Measurements from ENCODE around the gene NSDHL.
A peak's percentile ranks its signal among the peaks of the same experiment; 100 is the strongest.

NSDHL gene

DNA sequence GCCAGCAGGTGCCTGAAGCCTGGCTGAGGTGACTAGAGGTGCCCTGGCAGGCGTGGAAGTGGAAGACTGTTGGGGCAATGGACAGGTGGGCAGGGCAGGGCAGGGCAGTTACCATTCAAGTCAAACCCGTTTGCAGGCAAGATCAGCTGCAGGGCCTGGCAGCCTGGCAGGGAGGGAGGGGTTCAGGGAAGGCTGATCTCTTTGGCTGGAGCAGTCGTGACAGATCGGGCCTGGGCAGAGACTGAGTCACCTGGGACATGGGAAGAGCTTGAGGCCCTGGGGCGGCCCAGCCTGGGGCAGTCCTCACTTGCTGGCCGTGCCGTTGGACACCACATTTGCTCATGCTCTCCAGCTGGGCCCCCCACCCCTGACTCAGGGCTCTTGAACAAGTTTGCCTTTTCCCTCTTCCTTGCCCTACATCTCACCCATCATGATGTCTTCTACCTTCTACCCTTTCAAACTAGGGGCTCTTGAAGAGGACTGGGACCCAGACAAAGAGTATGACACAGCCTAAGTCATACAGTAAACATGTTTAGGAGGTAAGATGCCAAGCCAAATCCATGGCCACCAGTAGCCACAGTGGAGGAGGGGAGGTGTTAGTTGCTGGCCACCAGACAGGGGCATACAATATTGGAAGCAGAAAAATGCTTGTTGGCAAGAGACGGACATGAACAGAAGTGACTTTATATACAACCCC lies 65.0 kb downstream of the NSDHL start:
- TF ChIP-seq, protein P1, sequence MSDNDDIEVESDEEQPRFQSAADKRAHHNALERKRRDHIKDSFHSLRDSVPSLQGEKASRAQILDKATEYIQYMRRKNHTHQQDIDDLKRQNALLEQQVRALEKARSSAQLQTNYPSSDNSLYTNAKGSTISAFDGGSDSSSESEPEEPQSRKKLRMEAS (IDR thresholded peaks at IDR 0.05; ENCODE audit: low read depth, low read length): no peak
- TF ChIP-seq POLR2A (IDR thresholded peaks at IDR 0.05; ENCODE audit: extremely low read depth, insufficient read length) (no peak), MYC (IDR thresholded peaks at IDR 0.05; ENCODE audit: low read depth, low read length) (no peak)
- TF ChIP-seq, protein P2, sequence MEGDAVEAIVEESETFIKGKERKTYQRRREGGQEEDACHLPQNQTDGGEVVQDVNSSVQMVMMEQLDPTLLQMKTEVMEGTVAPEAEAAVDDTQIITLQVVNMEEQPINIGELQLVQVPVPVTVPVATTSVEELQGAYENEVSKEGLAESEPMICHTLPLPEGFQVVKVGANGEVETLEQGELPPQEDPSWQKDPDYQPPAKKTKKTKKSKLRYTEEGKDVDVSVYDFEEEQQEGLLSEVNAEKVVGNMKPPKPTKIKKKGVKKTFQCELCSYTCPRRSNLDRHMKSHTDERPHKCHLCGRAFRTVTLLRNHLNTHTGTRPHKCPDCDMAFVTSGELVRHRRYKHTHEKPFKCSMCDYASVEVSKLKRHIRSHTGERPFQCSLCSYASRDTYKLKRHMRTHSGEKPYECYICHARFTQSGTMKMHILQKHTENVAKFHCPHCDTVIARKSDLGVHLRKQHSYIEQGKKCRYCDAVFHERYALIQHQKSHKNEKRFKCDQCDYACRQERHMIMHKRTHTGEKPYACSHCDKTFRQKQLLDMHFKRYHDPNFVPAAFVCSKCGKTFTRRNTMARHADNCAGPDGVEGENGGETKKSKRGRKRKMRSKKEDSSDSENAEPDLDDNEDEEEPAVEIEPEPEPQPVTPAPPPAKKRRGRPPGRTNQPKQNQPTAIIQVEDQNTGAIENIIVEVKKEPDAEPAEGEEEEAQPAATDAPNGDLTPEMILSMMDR (IDR thresholded peaks at IDR 0.05; ENCODE audit: low read depth, low read length): no peak
- DNase-seq (ENCODE audit: low read depth): no peak
- no peak overlapping the region for H3K4me3 ChIP-seq (ENCODE audit: low read depth, low read length)

DNA sequence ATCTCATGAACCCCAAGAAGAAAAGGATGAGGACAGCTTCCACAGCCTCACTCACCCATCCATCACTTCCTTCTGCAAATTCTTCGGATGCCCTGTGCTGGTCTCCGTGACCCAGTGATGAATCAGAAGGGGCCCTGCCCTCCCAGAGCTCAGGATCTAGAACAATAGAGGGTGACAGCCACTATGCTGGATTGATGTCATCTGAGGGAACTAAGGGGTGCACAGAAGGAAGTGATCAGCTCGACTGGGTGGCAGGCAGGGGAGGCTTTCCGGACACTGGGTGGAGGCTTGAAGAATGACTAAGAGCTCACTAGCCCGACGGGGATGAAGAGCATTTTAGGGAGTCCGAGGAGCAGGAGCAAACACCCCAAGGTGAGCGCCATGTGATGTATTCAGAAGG lies 65.6 kb downstream of the NSDHL start:
- no peak for TF ChIP-seq MYC (IDR thresholded peaks at IDR 0.05; ENCODE audit: low read depth, low read length)
- TF ChIP-seq, protein P2 (IDR thresholded peaks at IDR 0.05; ENCODE audit: low read depth, low read length): no peak
- no peak for TF ChIP-seq POLR2A (IDR thresholded peaks at IDR 0.05; ENCODE audit: extremely low read depth, insufficient read length)
- TF ChIP-seq, protein P1 (IDR thresholded peaks at IDR 0.05; ENCODE audit: low read depth, low read length): no peak
- no peak overlapping the region for H3K4me3 ChIP-seq (ENCODE audit: low read depth, low read length)
- peak; percentile 11 for DNase-seq (ENCODE audit: low read depth)

DNA sequence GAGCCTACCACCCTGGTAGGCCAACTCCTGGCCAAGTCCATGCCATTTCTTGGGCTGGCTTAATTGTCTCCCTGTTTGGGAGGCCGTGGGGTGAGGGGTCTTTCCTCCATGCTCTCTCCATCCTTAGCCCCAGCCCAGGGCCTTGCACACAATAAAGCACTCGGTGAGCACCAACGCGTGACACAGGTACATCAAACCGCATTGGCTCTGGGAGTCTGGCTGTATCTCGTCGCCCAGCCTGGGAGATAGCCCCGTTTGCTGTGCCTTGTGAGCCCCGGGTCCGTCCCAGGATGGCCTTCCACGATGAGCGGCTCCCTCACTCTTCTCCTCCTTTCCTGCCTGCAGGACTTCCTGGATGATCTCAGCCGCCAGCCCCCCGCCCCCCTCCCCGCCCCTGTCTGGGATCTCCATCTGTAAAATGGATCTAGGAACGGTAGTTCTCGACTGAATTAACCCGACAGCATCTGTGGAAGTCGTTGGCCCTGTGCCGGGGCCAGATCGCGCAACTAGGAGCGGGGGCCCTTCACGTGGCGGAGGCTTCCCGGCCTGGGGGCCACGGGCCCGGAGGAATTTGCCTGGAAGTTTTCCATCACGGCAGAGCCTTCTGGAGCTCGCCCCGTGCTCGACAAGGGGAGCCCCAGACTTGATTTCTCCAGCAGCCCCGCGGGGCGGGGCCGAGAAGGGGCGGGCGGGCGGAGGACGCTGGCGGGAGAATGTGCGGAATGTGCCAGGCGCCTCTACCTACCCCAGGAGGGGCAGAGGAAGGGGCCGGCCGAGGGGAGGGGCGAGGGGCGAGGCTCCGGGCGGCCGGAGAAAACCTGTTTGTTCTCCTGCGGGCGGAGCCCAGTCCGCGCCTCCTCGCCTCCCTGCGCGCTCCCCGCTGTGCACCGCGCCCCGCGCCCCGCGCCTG lies 66.6 kb downstream of the NSDHL start, which contains the start of gene ZNF185:
TSS of gene ZNF185 (plus strand) at position 846 of the 910 bp plus-strand sequence. CDS start 16,423 bp downstream, outside the sequence.
- TF ChIP-seq, protein P2 (IDR thresholded peaks at IDR 0.05; ENCODE audit: low read depth, low read length): no peak
- TF ChIP-seq MYC (IDR thresholded peaks at IDR 0.05; ENCODE audit: low read depth, low read length) (no peak), POLR2A (IDR thresholded peaks at IDR 0.05; ENCODE audit: extremely low read depth, insufficient read length) (no peak)
- TF ChIP-seq, protein P1 (IDR thresholded peaks at IDR 0.05; ENCODE audit: low read depth, low read length): no peak
- no peak within 1 kb of the TSS for H3K4me3 ChIP-seq (ENCODE audit: low read depth, low read length)
- no peak for DNase-seq (ENCODE audit: low read depth)

DNA sequence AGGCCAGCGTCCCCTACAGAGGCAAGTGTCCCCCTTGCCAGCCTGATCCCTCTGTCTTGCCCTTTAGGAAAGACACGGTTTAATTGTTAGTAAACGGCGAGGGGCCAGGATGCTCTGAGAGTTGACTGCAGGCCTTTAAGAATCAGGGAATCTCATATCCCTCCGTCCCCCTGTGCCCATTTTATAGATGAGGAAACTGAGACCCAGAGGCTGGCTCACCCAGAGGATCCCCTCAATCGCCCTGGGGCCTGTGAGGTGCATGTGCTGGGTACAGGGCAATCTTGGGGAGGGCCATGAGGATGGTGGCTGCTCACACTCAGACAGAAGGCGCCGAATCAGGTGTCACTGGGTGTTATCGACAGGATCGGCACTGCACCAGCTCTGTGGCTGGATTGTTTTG lies 67.6 kb downstream of the NSDHL start:
- TF ChIP-seq POLR2A (IDR thresholded peaks at IDR 0.05; ENCODE audit: extremely low read depth, insufficient read length): no peak
- TF ChIP-seq, protein P1 (IDR thresholded peaks at IDR 0.05; ENCODE audit: low read depth, low read length): no peak
- no peak for TF ChIP-seq MYC (IDR thresholded peaks at IDR 0.05; ENCODE audit: low read depth, low read length)
- TF ChIP-seq, protein P2 (IDR thresholded peaks at IDR 0.05; ENCODE audit: low read depth, low read length): no peak
- no peak overlapping the region for H3K4me3 ChIP-seq (ENCODE audit: low read depth, low read length)
- no peak for DNase-seq (ENCODE audit: low read depth)

DNA sequence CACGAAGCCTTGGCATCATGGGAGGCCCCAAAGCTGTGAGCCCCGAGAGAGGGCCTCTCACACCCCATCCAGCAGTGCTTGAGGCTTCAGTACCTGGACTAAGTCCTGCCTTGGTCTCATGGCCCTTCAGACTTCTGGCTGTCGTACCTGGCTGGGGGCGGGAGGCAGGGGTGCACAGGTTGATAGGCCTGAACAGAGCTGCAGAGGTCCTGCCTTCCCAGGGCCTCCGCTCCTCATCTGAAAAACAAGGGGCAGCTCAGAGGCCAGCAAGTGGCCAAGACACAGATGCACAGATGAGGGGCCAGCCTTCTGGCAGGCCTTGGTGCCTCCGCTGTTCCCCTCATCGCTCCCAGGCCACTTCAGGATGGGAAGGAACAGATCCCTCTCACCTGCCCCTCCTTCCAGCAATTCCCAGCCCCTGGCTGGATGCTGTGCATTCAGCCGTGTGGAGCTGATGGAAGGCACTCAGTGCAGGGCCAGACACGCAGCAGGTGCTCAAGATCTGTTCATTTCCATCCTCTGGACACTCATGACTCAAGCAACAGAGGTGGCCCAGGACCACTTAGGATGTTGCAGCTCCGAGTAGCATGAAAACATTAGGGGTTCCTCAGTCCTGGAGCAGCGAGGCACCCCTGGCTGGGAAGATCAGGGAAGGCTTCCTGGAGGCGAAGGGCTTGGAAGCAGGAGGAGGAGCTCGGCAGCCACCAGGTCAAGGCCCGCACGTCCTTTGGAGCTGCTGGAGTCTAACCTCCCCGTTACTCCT lies 68.4 kb downstream of the NSDHL start:
- TF ChIP-seq, protein P1 (IDR thresholded peaks at IDR 0.05; ENCODE audit: low read depth, low read length): no peak
- no peak for TF ChIP-seq MYC (IDR thresholded peaks at IDR 0.05; ENCODE audit: low read depth, low read length)
- TF ChIP-seq POLR2A (IDR thresholded peaks at IDR 0.05; ENCODE audit: extremely low read depth, insufficient read length): no peak
- TF ChIP-seq, protein P2 (IDR thresholded peaks at IDR 0.05; ENCODE audit: low read depth, low read length): no peak
- no peak overlapping the region for H3K4me3 ChIP-seq (ENCODE audit: low read depth, low read length)
- DNase-seq (ENCODE audit: low read depth): no peak

Measured in NB4 (cell line).